SJCRH30 (cell line): Measurements from ENCODE around the gene CHIT1. TPM values are rescaled to one million over a fixed set of nuclear protein-coding genes. Genes with fewer than 3 reads are reported as not detected.

Experiments
- DNase-seq, 2 experiments: peaks; one replicate each; pipeline ENCODE4 v3.0.0-alpha.2; 2015 to 2020
- H3K27ac ChIP-seq: fragments of 250-450 bp; sonication (Bioruptor Pico); 2 replicates; pipeline ENCODE4 v1.5.1; 2020; ENCODE audit warnings: mild to moderate bottlenecking, moderate library complexity
- H3K27me3 ChIP-seq: fragments of 250-450 bp; sonication (Bioruptor Pico); 2 replicates; pipeline ENCODE4 v1.5.1; 2020; ENCODE audit warnings: mild to moderate bottlenecking, moderate library complexity
- H3K36me3 ChIP-seq: fragments of 250-450 bp; sonication (Bioruptor Pico); 2 replicates; pipeline ENCODE4 v1.5.1; 2020; ENCODE audit warnings: mild to moderate bottlenecking, moderate library complexity
- H3K4me1 ChIP-seq: fragments of 250-450 bp; sonication (Bioruptor Pico); 2 replicates; pipeline ENCODE4 v1.5.1; 2020; ENCODE audit warnings: mild to moderate bottlenecking, moderate library complexity
- H3K4me3 ChIP-seq: fragments of 250-450 bp; sonication (Bioruptor Pico); 2 replicates; pipeline ENCODE4 v1.5.1; 2020; ENCODE audit warnings: mild to moderate bottlenecking, moderate library complexity
- H3K9me3 ChIP-seq: fragments of 250-450 bp; sonication (Bioruptor Pico); replicated peaks from 2 replicates; pipeline ENCODE4 v1.5.1; 2020; ENCODE audit warnings: mild to moderate bottlenecking, moderate library complexity
- total RNA-seq: library from RNA; depleted of rRNA; stranded (reverse); fragments of >200 nt; shearing (Covaris generic); gene quantifications from 2 replicates; pipeline ENCODE4 v1.2.3, GENCODE V29; 2014

Gene CHIT1
- total RNA-seq, 1 experiment from 2014 or later, result 0.08 TPM

DNA sequence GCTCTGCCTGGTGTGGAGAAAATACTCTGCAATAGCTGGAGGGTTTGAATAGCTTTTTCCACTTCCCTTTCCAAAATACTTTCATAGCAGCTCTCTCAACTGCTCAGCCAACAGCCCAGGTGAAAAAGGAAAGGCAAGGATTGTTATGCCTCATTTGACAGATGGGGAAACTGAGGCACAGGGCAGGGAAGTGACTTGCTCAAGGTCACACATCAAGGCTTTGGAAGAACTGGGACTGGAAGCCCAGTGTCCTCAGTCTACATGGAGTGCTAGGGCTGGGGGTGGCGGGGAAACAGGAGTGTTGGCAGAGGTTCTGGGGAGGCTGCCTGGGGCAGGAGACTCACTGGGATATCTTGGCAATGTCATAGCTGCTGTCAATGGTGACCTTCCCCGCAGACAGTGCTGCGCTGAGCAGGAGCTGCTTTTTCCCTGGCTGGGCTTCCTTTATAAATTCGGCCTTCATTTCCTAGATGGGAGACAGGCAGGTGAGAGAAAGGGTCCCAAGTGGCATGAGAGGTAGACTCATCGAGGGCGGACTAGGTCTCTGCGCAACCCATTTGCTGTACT lies 47.0 kb downstream of the CHIT1 start:
- Histone ChIP-seq H3K27me3 (no peaks in the 10 kb centered on the region), H3K9me3 (no peaks in the 10 kb centered on the region), H3K4me1 (peaks cover 17% of the 10 kb centered on the region), H3K27ac (no peak overlapping the region), H3K36me3 (no peaks in the 10 kb centered on the region), H3K4me3 (no peak overlapping the region)
- no peak for DNase-seq

DNA sequence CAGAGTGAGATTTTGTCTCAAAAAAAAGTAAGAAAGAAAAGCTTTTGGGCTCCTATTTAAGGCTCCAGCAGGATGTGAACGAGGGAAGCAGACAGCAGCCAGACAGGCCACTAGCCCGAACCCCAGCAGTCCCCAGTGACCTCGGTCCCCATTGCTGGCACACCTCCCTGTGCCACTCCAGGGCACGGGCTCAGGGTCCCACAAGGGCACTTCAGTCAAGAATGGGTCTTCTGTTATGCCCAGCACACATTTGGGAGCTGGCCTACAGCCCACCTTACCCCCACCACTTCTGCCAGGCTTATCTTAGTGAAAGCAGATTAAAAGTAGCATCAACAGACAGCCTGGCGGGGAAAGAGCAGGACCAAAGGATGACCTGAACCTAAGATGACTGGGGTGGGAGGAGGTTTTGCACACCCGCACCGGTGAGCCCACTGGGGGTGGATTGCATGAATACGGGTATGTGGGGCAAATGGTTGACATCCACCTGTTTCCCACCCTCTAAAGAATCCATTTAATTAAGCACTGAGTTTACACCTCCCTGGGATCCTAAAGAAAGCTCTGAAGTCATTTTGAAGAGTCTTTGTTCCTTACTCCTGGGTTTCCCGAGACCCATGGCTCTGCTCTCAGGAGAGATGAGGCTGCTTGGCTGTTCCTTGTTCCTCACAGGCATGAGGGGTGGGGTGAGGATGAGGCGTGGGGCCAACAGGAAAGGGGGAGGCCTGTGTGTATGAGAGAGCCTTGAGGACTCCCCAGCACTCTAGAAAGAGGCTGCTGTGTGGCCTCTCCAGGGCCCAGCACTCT lies 47.7 kb downstream of the CHIT1 start:
- Histone ChIP-seq H3K4me3 (no peak overlapping the region), H3K27me3 (no peaks in the 10 kb centered on the region), H3K9me3 (no peaks in the 10 kb centered on the region), H3K36me3 (no peaks in the 10 kb centered on the region), H3K27ac (no peak overlapping the region), H3K4me1 (peaks cover 24% of the 10 kb centered on the region)
- DNase-seq, result no peak

DNA sequence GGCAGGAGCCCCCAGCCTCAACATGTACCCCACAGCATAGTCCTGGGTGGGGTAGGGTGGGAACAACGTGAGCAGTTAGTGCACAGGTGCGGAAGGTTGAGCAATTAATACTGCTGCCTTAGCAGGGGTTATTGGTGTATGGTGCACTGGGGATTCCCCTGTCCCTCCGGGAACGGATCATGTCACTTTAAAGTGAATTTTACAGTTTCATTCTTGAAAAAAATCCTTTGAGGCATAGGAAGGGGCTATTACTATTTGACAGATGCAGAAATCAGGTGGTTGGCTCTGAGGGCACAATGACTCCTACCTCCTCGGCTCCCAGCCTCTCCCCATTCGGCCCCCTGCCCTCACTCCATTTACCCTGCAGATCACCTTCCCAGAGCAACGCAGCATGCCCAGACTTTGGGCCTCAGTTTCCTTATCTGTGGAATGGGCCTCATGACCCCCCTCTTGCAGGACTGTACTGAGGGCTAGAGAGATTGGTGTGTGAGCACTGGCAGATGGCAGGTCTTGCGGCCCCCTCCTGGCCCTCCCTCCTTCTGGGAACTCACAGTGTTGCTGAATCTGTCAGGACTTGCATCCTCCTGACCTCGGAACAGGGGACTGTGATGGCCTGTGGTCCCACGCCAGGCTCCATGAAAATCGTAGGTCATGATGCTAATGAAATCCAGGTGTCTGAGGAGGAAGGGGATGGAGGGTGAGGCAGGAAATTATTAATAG lies 48.7 kb downstream of the CHIT1 start:
- H3K9me3 ChIP-seq, result no peaks in the 10 kb centered on the region
- no peak overlapping the region for H3K27ac ChIP-seq
- H3K4me3 ChIP-seq, result no peak overlapping the region
- DNase-seq, result no peak
- no peaks in the 10 kb centered on the region for H3K36me3 ChIP-seq
- no peaks in the 10 kb centered on the region for H3K27me3 ChIP-seq
- H3K4me1 ChIP-seq, result peaks cover 34% of the 10 kb centered on the region

DNA sequence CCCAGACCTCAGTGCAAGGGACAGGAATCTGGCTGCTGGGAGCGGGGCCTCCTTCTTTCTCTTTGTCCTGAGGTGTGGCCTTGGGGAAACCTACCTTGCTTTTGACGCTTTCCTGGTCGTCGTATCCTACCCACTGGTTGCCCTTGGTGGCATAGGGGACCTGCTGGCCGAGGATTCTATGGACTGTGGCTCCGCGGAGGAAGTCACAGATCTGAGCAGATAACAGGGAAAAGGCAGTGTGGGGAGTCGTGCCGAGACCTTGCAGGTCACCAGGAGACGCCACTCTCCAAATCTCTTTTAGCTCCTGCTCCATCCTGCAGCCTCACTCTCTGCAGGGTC lies 49.8 kb downstream of the CHIT1 start:
- H3K4me3 ChIP-seq, result no peak overlapping the region
- no peaks in the 10 kb centered on the region for H3K9me3 ChIP-seq
- peaks cover 45% of the 10 kb centered on the region for H3K4me1 ChIP-seq
- H3K36me3 ChIP-seq, result no peaks in the 10 kb centered on the region
- no peak overlapping the region for H3K27ac ChIP-seq
- DNase-seq, result no peak
- no peaks in the 10 kb centered on the region for H3K27me3 ChIP-seq

DNA sequence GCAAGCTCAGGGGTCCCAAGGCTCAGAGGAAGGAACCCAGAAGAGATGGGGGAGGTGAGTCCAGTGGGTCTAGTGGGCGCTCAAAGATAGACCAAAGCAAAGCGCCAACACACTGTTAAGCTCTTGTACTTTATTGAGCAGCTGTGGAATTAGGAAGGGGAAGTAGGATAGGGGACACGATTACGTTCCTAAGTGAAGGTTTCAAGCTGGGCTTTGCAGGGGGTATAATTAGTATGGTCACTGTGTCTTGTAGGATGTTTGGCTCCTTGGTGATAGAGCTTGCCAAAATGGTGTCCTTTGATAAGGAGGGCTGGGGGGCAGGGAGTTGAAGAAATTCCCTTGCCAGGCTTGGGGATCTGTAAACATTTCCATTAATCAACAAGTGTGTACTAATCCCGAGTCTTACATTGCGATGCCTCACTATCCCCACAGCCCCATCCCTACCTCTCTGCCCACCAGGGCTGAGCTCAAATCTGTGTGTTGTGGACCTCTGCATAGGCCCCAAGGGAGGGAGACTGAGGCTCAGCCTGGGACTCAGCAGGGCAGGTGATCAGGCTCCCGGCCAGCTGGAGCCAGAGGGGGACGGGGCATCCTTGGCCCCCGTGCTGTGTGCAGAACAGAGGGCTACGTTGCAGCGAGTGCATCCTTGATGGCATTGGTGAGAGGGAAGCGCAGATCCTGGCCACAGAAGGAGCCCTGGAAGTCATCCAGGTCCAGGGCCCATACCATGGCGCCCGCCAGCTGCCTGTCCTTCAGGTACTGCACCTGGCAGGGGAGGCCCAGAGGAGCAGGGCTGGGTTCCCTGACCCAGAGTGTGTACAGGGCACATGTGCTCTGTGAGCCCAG lies 50.4 kb downstream of the CHIT1 start:
- DNase-seq, result no peak
- Histone ChIP-seq H3K27me3 (no peaks in the 10 kb centered on the region), H3K9me3 (no peaks in the 10 kb centered on the region), H3K36me3 (no peaks in the 10 kb centered on the region), H3K27ac (peak overlapping the region; percentile 55; the same call in 1 of the 2 replicates), H3K4me3 (no peak overlapping the region), H3K4me1 (peaks cover 51% of the 10 kb centered on the region)

DNA sequence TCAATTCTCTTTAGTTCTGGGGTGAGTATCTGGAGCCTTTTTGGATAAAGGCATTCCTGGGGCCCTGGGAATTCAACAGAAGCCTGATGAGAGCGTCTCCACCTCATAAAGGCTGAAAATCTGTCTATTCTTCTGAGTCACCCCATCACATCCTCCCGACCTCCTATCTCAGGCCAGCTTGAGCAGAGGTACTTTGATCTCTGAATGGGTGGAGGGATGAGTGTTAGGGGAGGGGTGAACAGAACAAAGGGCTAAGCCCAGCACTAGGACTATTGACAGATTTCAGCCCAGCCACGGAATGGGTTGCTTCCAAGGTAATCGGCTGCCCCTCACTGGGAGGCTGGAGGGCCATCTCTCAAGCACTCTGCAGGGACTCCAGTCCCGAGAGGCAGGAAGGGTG lies 51.4 kb downstream of the CHIT1 start:
- no peaks in the 10 kb centered on the region for H3K9me3 ChIP-seq
- no peaks in the 10 kb centered on the region for H3K27me3 ChIP-seq
- DNase-seq, result peak; percentile 48 to 60
- peak overlapping the region; percentile 55 for H3K27ac ChIP-seq
- H3K36me3 ChIP-seq, result no peaks in the 10 kb centered on the region
- no peak overlapping the region for H3K4me3 ChIP-seq
- H3K4me1 ChIP-seq, result peaks cover 61% of the 10 kb centered on the region

DNA sequence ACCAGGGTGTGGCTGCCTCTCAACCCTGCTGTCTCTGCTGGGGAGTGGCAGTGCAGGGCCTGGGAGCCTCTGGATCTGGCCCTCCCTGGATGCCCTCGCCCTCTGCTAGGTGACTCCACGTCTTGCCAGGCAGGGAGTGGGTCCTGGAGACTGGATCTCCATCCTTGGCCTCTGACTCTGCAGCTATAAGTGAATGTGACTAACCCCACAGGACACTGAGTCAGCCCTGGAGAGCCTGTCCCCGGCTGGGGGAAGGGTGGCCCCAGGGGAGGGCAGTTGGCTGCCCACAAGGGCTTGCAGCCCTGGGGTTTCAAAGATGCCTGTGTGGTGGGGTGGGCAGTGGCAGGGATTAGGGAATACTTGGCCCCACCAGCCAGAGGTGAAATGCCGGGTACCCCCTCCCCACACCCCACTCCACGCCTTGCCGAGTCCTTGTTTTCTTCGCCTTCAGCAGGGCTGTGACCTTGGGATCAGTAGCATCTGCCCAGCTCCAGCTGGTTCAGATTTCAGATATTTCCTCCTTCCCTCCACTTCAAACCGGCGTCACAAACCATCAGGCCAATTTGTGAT lies 51.9 kb downstream of the CHIT1 start:
- Histone ChIP-seq H3K36me3 (no peaks in the 10 kb centered on the region), H3K9me3 (no peaks in the 10 kb centered on the region), H3K4me1 (peaks cover 66% of the 10 kb centered on the region), H3K27ac (peak overlapping the region; percentile 55), H3K27me3 (no peaks in the 10 kb centered on the region), H3K4me3 (no peak overlapping the region)
- DNase-seq, result peak; percentile 61 to 65

DNA sequence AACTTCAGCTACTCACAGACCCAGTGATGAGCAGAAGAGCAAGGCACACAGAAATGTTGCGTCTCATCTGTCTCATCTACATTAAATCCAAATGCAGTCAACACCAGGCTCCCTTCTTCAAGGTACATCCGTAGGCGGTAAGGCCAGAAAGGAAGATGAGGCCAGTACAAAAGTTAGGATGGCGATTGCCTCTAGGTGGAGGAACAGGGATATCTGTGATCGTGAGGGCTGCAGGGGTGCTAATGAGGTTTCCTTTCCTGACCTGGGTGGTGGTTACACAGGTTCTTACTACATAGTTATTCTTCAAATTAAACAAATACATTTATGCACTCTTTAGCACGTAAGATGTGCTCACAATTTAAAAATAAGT lies 52.5 kb downstream of the CHIT1 start:
- Histone ChIP-seq H3K36me3 (no peaks in the 10 kb centered on the region), H3K9me3 (no peaks in the 10 kb centered on the region), H3K27ac (peak overlapping the region; percentile 55; the same call in 1 of the 2 replicates), H3K4me1 (peaks cover 70% of the 10 kb centered on the region), H3K27me3 (no peaks in the 10 kb centered on the region), H3K4me3 (no peak overlapping the region)
- peak in 1 of 2 experiments; percentile 40 for DNase-seq

DNA sequence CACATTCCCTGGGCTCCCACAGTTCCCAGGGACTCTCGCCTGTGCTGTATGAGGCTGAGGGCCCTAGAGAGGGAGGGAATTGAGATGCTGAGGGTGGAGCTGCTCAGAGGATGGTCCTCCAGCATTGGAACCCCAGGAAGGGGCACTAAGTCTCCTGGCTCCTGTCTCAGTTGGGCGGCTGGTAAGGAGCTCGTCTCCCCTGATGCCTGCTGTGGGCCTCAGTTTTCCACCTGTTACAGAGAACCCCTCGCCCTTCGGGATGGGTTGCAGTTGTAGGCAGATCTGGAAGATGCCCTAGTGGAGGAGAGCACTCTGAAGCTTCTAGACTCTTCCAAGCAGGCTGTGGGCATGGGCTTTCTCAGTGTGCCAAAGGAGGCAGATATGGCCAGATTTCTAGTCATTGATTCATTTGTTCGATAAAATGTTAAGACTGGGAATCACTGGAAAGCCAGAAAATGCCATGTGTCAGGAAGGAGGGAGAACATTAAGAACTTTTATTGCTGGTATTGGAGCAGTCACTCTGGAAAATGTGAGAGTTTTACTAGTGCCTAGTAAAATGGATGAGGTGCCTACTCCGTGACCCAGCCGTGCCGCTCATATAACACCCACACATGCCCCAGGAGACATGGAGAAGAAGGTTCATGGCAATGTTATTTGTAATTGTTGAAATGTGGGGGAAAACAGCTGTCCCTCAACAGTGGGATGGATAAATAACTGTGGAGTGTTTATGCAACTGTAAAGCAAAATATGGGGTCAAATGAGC lies 53.0 kb downstream of the CHIT1 start:
- DNase-seq, result no peak
- no peaks in the 10 kb centered on the region for H3K36me3 ChIP-seq
- H3K4me3 ChIP-seq, result no peak overlapping the region
- H3K9me3 ChIP-seq, result no peaks in the 10 kb centered on the region
- peaks cover 75% of the 10 kb centered on the region for H3K4me1 ChIP-seq
- H3K27me3 ChIP-seq, result no peaks in the 10 kb centered on the region
- H3K27ac ChIP-seq, result peak overlapping the region; percentile 55; the same call in 1 of the 2 replicates

DNA sequence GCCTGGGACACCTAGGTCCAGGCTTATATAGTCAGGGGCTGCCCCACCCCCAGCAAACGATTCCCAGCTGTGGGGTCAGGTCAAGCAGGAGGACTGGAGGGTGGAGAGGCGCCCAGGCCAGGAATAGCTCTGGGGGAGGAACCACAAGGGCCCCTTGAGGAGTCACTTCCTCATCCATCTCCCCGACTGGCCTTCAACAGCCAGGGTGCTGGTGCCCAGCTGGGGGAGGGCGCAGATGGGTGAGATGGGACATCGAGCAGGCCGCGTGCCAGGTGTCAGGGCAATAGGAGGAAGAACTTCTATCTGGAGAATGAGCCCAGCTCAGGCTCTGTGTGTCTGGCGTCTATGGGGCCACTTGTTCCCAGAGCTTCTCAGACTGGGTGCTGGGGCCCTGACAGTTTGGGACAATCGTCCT lies 53.6 kb downstream of the CHIT1 start:
- H3K27ac ChIP-seq, result no peak overlapping the region
- peaks cover 4% of the 10 kb centered on the region; the same call in 1 of the 2 replicates for H3K36me3 ChIP-seq
- H3K4me1 ChIP-seq, result peaks cover 75% of the 10 kb centered on the region
- no peak overlapping the region for H3K4me3 ChIP-seq
- H3K27me3 ChIP-seq, result no peaks in the 10 kb centered on the region
- no peaks in the 10 kb centered on the region for H3K9me3 ChIP-seq
- no peak for DNase-seq

DNA sequence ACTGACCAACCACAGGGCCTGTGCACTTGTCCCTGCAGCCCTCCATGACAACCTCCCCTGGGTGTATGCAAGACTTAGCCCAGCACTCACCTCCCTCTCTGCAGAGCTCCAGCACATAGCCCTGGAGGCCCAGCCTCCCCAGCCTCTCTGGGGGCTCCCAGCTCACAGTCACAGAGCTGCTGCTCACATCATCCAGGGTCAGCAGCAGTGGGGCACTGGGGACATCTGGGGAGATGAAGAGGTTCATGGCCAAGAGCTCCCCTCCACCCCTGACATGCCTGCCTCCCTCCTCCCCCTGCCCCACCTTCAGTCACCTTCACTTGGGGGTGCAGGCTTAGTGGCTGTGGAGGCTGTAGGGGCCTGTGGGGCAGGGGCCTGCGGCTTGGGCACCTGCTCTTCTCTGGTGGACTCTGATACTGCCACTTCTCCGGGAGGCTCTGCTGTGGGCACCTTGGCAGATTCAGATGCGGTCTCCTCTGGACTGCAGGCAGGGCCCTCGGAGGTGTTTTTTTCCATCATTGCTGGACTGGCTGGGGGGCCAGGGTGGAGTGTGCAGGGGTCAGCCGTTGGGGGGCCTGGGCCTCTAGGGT lies 54.1 kb downstream of the CHIT1 start, which contains the start of gene MYBPH:
MYBPH (minus strand) TSS at position 590 of the 590 bp plus-strand sequence; CDS start at position 519, 71 bp downstream.
- no peak within 1 kb of the TSS for H3K4me3 ChIP-seq
- no peaks in the 10 kb centered on the region for H3K9me3 ChIP-seq
- no peak for DNase-seq
- peaks cover 6% of the 10 kb centered on the region; the same call in 1 of the 2 replicates for H3K36me3 ChIP-seq
- H3K27ac ChIP-seq, result peak within 1 kb of the TSS; percentile 82; the same call in 1 of the 2 replicates
- peaks cover 75% of the 10 kb centered on the region for H3K4me1 ChIP-seq
- no peaks in the 10 kb centered on the region for H3K27me3 ChIP-seq

DNA sequence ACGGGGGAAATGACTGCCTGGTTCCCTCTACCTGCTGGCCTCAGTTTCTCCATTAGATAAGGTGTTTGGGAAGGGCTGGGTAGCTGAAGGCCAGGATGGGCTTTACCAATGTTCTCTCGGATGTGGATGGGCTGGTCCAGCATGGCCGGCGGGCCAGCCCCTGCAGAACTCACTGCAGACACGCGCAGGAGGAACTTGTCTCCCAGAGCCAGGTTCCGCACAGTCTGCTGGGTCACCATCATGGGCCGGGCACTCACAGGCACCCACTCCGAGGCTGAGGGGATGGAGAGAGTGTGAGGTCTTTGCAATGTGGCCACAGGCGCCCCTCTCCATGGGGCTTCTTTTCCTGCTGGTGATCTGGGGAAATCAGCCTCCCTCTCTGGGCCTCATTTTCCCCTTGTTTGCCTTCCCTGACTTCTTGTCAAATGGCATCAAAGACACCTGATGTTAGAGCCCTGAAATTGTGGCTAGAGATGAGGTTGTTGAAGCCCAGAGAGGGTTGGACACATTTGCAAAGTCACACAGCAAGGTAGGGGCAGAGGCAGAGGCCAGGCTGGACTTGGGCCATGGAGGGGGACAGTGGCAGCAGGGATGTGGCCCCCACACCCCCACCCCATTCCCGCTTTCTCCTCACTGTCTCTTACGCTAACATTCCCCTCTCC lies 55.0 kb downstream of the CHIT1 start:
- peaks cover 10% of the 10 kb centered on the region; the same call in 1 of the 2 replicates for H3K36me3 ChIP-seq
- peak overlapping the region; percentile 82; the same call in 1 of the 2 replicates for H3K27ac ChIP-seq
- H3K4me3 ChIP-seq, result no peak overlapping the region

DNA sequence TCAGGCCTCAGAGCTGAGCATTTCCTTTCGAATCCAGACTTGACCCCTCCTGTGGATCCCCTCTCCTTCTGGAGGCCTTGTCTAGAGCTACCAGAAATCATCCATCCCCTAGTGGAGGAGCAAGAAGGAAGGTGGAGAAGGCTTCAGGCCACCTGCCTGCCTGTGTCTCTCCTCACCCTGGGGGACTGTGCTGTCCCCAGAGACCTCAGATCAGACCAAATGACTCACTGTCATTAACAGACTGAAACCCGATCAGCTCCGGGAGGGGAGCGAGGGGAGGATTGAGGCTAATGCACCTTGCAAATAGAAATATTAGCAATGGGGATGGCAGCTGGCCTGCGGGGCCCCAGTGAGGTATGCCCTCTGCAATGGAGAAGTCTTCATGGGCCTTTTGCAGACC lies 55.9 kb downstream of the CHIT1 start:
- Histone ChIP-seq H3K4me3 (no peak overlapping the region), H3K36me3 (peaks cover 10% of the 10 kb centered on the region; the same call in 1 of the 2 replicates), H3K9me3 (no peaks in the 10 kb centered on the region), H3K27me3 (no peaks in the 10 kb centered on the region), H3K4me1 (peaks cover 69% of the 10 kb centered on the region), H3K27ac (peak overlapping the region; percentile 82)
- peak; percentile 96 to 97 for DNase-seq

More for the DNA sequence above, 55.0 kb downstream of the CHIT1 start:
- no peak for DNase-seq
- H3K9me3 ChIP-seq, result no peaks in the 10 kb centered on the region
- H3K27me3 ChIP-seq, result no peaks in the 10 kb centered on the region
- peaks cover 75% of the 10 kb centered on the region for H3K4me1 ChIP-seq
